GM12878 (cell line): ENCODE data around the gene FXYD1. TPM values are rescaled to one million over a fixed set of nuclear protein-coding genes. Genes with fewer than 3 reads are reported as not detected.

Source experiments
- ATAC-seq: fragments of 200-7000 bp; cut with Tn5 transposase; 3 replicates; pipeline ENCODE4 v1.9.1; 2020; ENCODE audit warnings: mild to moderate bottlenecking, moderate library complexity
- BruUV-seq: library from RNA; stranded (reverse); fragments of 400-500 nt; replicated peaks from 2 replicates; lab custom pipeline; 2021; lab: Mats Ljungman, UMichigan
- CTCF ChIA-PET: fragments of 300-600 bp; sonication (Branson Sonifier 250); formaldehyde crosslinking; extraction: SDS; loops from one replicate; lab custom pipeline; 2021; ENCODE audit warnings: inconsistent platforms; lab: Yijun Ruan, JAX
- POLR2A ChIA-PET: fragments of 350-600 bp; formaldehyde crosslinking; extraction: SDS; loops from one replicate; lab custom pipeline; 2021; ENCODE audit warnings: inconsistent platforms; lab: Charles Lee
- RAD21 ChIA-PET: fragments of 300-600 bp; sonication (Branson Sonifier 250); formaldehyde crosslinking; loops from one replicate; lab custom pipeline; 2023; ENCODE audit warnings: antibody characterized with exemption; ENCODE audit not compliant: unreplicated experiment; lab: Charles Lee
- SMC1A ChIA-PET: fragments of 300-600 bp; sonication (Branson Sonifier 250); formaldehyde crosslinking; loops from one replicate; lab custom pipeline; 2023; ENCODE audit not compliant: unreplicated experiment, uncharacterized antibody; lab: Charles Lee
- DNase-seq: peaks from one replicate; pipeline ENCODE4 v3.0.0-alpha.2; 2011; ENCODE audit warnings: low read depth, low spot score
- FAIRE-seq: peaks from 3 replicates; lab custom pipeline; 2011; peaks lifted over from hg19 to GRCh38; lab: Jason Lieb, UNC
- H2AFZ ChIP-seq: 2 replicates; pipeline ENCODE4 v1.6.0; 2011; ENCODE audit warnings: low read depth, low read length, control low read depth; ENCODE audit not compliant: control insufficient read depth
- H3K27ac ChIP-seq: 2 replicates; pipeline ENCODE4 v1.5.1; 2011; ENCODE audit warnings: control low read depth; ENCODE audit not compliant: control insufficient read depth, insufficient read depth
- H3K27me3 ChIP-seq, 2 experiments: replicated peaks in 1 of 2; 2 replicates each; pipeline versions ENCODE4 v1.6.0 to v1.6.1; 2011; ENCODE audit warnings: low read length in 1 of 2; ENCODE audit not compliant: control insufficient read depth in 2 of 2, insufficient read depth in 2 of 2
- H3K36me3 ChIP-seq, 2 experiments: 2 replicates each; pipeline ENCODE4 v1.5.1; 2011; ENCODE audit warnings: low read length in 1 of 2; ENCODE audit not compliant: control insufficient read depth in 2 of 2, insufficient read depth in 2 of 2
- H3K4me1 ChIP-seq: 2 replicates; pipeline ENCODE4 v1.6.1; 2011; ENCODE audit warnings: mild to moderate bottlenecking, low read length, moderate library complexity, mixed read lengths; ENCODE audit not compliant: control insufficient read depth, insufficient read depth
- H3K4me2 ChIP-seq: 2 replicates; pipeline ENCODE4 v1.6.0; 2011; ENCODE audit warnings: control low read depth; ENCODE audit not compliant: control insufficient read depth, insufficient read depth
- H3K4me3 ChIP-seq: fragments of 200-600 bp; sonication (generic); 2 replicates; pipeline ENCODE4 v1.5.1; 2016
- H3K79me2 ChIP-seq: 2 replicates; pipeline ENCODE4 v1.6.0; 2011; ENCODE audit warnings: low read length; ENCODE audit not compliant: control insufficient read depth, insufficient read depth
- H3K9ac ChIP-seq: 2 replicates; pipeline ENCODE4 v1.8.0; 2011; ENCODE audit warnings: low read length, control low read depth, mixed read lengths; ENCODE audit not compliant: control insufficient read depth, insufficient read depth
- H3K9me3 ChIP-seq: replicated peaks from 3 replicates; pipeline ENCODE4 v1.5.1; 2011; ENCODE audit warnings: mild to moderate bottlenecking, low read length; ENCODE audit not compliant: control insufficient read depth, insufficient read depth
- H4K20me1 ChIP-seq: 2 replicates; pipeline ENCODE4 v1.6.0; 2011; ENCODE audit not compliant: control insufficient read depth, insufficient read depth
- E2F4 ChIP-seq: IDR thresholded peaks from 2 replicates; pipeline ENCODE4 v1.6.1; 2012; ENCODE audit warnings: low read depth, low read length, improper control_type of control experiment
- KAT2A ChIP-seq: conservative IDR thresholded peaks from 2 replicates; pipeline ENCODE4 v1.6.1; 2011; ENCODE audit warnings: low read depth, low read length; ENCODE audit not compliant: control insufficient read depth
- NFXL1 ChIP-seq: fragments of 450-650 bp; IDR thresholded peaks from 2 replicates; pipeline ENCODE4 v1.6.1; 2017; ENCODE audit warnings: antibody characterized with exemption, mild to moderate bottlenecking, borderline replicate concordance
- NRF1 ChIP-seq: conservative IDR thresholded peaks from 2 replicates; pipeline ENCODE4 v1.6.1; 2011; ENCODE audit warnings: mild to moderate bottlenecking, low read depth, low read length, improper control_type of control experiment
- RUNX3 ChIP-seq: IDR thresholded peaks from 2 replicates; pipeline ENCODE4 v1.6.1; 2012; ENCODE audit warnings: low read length, inconsistent platforms
- STAT3 ChIP-seq: IDR thresholded peaks from 2 replicates; pipeline ENCODE4 v1.6.1; 2011; ENCODE audit warnings: low read depth, low read length, improper control_type of control experiment
- ZNF274 ChIP-seq: IDR thresholded peaks from one replicate; pipeline ENCODE4 v1.8.0; 2011; ENCODE audit not compliant: insufficient read length, insufficient read depth
- ZNF622 ChIP-seq: fragments of 450-650 bp; IDR thresholded peaks from 2 replicates; pipeline ENCODE4 v1.6.1; 2017; ENCODE audit warnings: mild to moderate bottlenecking, inconsistent platforms
- WGBS: methylation state at CpG from one replicate; pipeline ENCODE4 v1.1.6; 2016; ENCODE audit warnings: low lambda C conversion rate; ENCODE audit not compliant: insufficient replicate concordance, insufficient coverage; ENCODE audit errors: missing lambda C conversion rate; 5-methylcytosine and 5-hydroxymethylcytosine counted together
- in situ Hi-C: fragments of 300-500 bp; cut with MboI; formaldehyde crosslinking; loops from 9 replicates; pipeline ENCODE4 v1.14.3; 2018; ENCODE audit warnings: mixed read lengths
- intact Hi-C: fragments of 100-400 bp; cut with micrococcal nuclease; formaldehyde crosslinking; loops from one replicate; pipeline ENCODE4 v1.14.2; 2022; ENCODE audit not compliant: unreplicated experiment
- polyA plus RNA-seq, 11 experiments: library from polyadenylated mRNA; depleted of rRNA in 4 of 11; unstranded in 6 of 11; stranded (reverse) in 5 of 11; fragments of >200 nt; fragmentation: Nextera tagmentation in 4 of 11; fragmentation: Illumina TruSeq in 1 of 11; extraction: Ambion mirVana in 4 of 11; extraction: Trizol in 1 of 11; gene quantifications; 1 replicate in 1 of 11; 2 replicates in 10 of 11; pipeline versions ENCODE4 v1.2.1 to v1.2.3, GENCODE V29; 2011 to 2016; ENCODE audit warnings: inconsistent platforms in 2 of 11, missing spikeins in 2 of 11, low read depth in 1 of 11
- total RNA-seq, 4 experiments: library from RNA; depleted of rRNA in 3 of 4; stranded (reverse); fragments of >200 nt in 3 of 4; fragmentation: Illumina TruSeq in 1 of 4; extraction: Trizol in 1 of 4; gene quantifications; 2 replicates each; pipeline versions ENCODE4 v1.2.1 to v1.2.3, GENCODE V29; 2013 to 2021
- TF ChIP-seq, protein P1 (sequence below), 3 experiments: IDR thresholded peaks in 2 of 3; conservative IDR thresholded peaks in 1 of 3; 2 replicates each; pipeline ENCODE4 v1.5.1; 2011; ENCODE audit warnings: low read depth in 3 of 3, low read length in 3 of 3, mild to moderate bottlenecking in 3 of 3, control low read depth in 2 of 3, moderate library complexity in 2 of 3, inconsistent platforms in 1 of 3, mixed read lengths in 1 of 3; ENCODE audit not compliant: control insufficient read depth in 2 of 3, insufficient read depth in 1 of 3; ENCODE audit errors: extremely low read depth in 1 of 3
- TF ChIP-seq, protein P2 (sequence below): IDR thresholded peaks from 2 replicates; pipeline ENCODE4 v1.6.1; 2012; ENCODE audit warnings: low read depth, low read length, improper control_type of control experiment
- TF ChIP-seq, protein P3 (sequence below): IDR thresholded peaks from 2 replicates; pipeline ENCODE4 v1.6.1; 2012; ENCODE audit warnings: improper control_type of control experiment, low read depth, low read length; ENCODE audit not compliant: insufficient replicate concordance

Gene FXYD1
- total and polyA plus RNA-seq, 10 of the 15 experiments (the other 5 are each of a cell fraction or from before 2014, with no cell fraction given) = 0.34 to 1.2 (median 0.49) TPM; not detected in 4

- no peak for TF ChIP-seq E2F4
Measured at GRCh38 chr19:35122687-35123551, 15.7 kb upstream of the FXYD1 start (continued).

DNA sequence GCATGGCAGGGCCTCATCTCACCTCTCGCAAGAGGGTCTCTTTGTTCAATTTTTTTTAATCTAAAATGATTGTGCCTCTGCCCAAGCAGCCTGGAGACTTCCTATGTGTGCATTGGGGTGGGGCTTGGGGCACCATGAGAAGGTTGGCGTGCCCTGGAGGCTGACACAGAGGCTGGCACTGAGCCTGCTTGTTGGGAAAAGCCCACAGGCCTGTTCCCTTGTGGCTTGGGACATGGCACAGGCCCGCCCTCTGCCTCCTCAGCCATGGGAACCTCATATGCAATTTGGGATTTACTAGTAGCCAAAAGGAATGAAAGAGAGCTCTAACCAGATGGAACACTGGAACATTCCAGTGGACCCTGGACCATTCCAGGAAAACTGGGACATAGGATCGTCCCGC lies 15.1 kb upstream of the FXYD1 start:
- Histone ChIP-seq H3K27me3 (no peaks in the 10 kb centered on the region), H3K36me3 (no peaks in the 10 kb centered on the region), H3K9ac (peak overlapping the region; percentile 62; the same call in 1 of the 2 replicates), H3K4me3 (no peak overlapping the region), H3K79me2 (no peaks in the 10 kb centered on the region), H3K9me3 (no peaks in the 10 kb centered on the region), H2AFZ (no peak overlapping the region), H4K20me1 (no peaks in the 10 kb centered on the region), H3K27ac (peak overlapping the region; percentile 62; the same call in 1 of the 2 replicates), H3K4me1 (peaks cover 18% of the 10 kb centered on the region), H3K4me2 (peak overlapping the region; percentile 72)
- in situ Hi-C loops (no loop called here), intact Hi-C loops (no loop called here)
- SMC1A ChIA-PET = interaction anchor here (1.3 to 2.9 kb wide), 3 partner anchors 13 to 209 kb away, joined by 4 to 16 read pairs (median 7); no protein-coding TSS in a partner anchor
- RAD21 ChIA-PET = interaction anchor here (0.9 to 1.8 kb wide), 2 partner anchors 14 to 57 kb away, joined by 5 to 8 read pairs; no protein-coding TSS in a partner anchor
- BruUV-seq = no TSS peak
- POLR2A ChIA-PET = interaction anchor here (0.5 to 1.0 kb wide), 4 partner anchors 12 to 120 kb away, joined by 3 read pairs; no protein-coding TSS in a partner anchor
- DNase-seq (no peak), FAIRE-seq (no peak), ATAC-seq (no peak)
- CTCF ChIA-PET = interaction anchor here (1.1 to 2.4 kb wide), 3 partner anchors 13 to 57 kb away, joined by 3 to 25 read pairs (median 14); partner anchors contain the start of gene LGI4
- TF ChIP-seq NRF1 (no peak), ZNF274 (no peak), RUNX3 (no peak), KAT2A (no peak), STAT3 (no peak), ZNF622 (no peak), NFXL1 (no peak)
- TF ChIP-seq, protein P1, sequence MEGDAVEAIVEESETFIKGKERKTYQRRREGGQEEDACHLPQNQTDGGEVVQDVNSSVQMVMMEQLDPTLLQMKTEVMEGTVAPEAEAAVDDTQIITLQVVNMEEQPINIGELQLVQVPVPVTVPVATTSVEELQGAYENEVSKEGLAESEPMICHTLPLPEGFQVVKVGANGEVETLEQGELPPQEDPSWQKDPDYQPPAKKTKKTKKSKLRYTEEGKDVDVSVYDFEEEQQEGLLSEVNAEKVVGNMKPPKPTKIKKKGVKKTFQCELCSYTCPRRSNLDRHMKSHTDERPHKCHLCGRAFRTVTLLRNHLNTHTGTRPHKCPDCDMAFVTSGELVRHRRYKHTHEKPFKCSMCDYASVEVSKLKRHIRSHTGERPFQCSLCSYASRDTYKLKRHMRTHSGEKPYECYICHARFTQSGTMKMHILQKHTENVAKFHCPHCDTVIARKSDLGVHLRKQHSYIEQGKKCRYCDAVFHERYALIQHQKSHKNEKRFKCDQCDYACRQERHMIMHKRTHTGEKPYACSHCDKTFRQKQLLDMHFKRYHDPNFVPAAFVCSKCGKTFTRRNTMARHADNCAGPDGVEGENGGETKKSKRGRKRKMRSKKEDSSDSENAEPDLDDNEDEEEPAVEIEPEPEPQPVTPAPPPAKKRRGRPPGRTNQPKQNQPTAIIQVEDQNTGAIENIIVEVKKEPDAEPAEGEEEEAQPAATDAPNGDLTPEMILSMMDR (IDR thresholded peaks at IDR 0.05 in 2 of 3, conservative IDR thresholded peaks at IDR 0.05 in 1 of 3; ENCODE audit: control insufficient read depth in 2 of 3, extremely low read depth in 1 of 3, insufficient read depth in 1 of 3, low read depth in 3 of 3, low read length in 3 of 3) = no peak
- TF ChIP-seq, protein P2, sequence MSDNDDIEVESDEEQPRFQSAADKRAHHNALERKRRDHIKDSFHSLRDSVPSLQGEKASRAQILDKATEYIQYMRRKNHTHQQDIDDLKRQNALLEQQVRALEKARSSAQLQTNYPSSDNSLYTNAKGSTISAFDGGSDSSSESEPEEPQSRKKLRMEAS = no peak
- TF ChIP-seq, protein P3, sequence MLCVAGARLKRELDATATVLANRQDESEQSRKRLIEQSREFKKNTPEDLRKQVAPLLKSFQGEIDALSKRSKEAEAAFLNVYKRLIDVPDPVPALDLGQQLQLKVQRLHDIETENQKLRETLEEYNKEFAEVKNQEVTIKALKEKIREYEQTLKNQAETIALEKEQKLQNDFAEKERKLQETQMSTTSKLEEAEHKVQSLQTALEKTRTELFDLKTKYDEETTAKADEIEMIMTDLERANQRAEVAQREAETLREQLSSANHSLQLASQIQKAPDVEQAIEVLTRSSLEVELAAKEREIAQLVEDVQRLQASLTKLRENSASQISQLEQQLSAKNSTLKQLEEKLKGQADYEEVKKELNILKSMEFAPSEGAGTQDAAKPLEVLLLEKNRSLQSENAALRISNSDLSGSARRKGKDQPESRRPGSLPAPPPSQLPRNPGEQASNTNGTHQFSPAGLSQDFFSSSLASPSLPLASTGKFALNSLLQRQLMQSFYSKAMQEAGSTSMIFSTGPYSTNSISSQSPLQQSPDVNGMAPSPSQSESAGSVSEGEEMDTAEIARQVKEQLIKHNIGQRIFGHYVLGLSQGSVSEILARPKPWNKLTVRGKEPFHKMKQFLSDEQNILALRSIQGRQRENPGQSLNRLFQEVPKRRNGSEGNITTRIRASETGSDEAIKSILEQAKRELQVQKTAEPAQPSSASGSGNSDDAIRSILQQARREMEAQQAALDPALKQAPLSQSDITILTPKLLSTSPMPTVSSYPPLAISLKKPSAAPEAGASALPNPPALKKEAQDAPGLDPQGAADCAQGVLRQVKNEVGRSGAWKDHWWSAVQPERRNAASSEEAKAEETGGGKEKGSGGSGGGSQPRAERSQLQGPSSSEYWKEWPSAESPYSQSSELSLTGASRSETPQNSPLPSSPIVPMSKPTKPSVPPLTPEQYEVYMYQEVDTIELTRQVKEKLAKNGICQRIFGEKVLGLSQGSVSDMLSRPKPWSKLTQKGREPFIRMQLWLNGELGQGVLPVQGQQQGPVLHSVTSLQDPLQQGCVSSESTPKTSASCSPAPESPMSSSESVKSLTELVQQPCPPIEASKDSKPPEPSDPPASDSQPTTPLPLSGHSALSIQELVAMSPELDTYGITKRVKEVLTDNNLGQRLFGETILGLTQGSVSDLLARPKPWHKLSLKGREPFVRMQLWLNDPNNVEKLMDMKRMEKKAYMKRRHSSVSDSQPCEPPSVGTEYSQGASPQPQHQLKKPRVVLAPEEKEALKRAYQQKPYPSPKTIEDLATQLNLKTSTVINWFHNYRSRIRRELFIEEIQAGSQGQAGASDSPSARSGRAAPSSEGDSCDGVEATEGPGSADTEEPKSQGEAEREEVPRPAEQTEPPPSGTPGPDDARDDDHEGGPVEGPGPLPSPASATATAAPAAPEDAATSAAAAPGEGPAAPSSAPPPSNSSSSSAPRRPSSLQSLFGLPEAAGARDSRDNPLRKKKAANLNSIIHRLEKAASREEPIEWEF = no peak
- WGBS = 63% methylated on average over 5 of the region's 5 CpGs
